ENCODE results near the gene KDM4B.
A peak's percentile ranks its signal among the peaks of the same experiment; 100 is the strongest.

The KDM4B gene

DNA sequence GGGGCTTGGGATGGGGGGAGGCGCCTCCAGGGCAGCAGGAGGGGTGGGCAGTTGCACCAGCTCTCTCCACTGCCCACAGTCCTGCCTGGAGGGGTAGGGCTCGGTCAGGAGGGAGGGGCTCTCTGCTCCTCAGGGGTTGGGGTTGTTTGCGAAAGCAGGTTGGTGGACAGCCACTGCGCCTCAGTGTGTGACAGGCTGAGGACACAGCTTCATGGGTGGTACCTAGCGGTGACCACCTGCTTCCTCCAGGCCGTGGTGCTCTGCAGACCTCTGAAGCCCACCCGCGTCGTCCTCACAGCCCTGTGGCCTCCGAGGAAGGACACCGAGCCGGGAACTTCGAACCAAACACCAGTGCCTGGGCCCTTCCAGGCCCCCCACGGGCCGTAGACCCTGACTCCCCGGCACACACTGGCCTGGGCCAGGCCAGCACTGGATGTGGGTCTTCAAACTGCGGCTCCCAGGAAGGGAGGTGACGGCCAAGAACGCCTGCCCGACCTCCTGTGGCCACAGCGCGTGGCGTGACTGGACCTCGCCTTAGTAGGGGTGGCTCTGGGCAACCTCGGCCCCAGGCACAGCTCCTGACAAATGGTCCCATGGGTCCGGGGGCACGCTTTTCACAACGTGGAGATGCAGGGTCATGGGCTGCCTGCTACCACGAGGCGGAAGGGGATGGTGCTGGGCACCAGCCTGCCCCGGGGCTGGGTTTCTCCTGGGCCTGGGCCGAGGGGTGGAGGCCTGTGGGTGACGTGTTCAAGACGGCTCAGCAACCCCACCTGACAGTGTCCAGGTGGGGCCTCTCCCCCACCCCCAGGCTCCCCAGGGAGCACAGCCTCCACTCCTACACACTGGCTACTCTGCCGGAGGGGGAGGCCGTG is 173.2 kb downstream of the KDM4B start:
- DNase-seq: no peak

DNA sequence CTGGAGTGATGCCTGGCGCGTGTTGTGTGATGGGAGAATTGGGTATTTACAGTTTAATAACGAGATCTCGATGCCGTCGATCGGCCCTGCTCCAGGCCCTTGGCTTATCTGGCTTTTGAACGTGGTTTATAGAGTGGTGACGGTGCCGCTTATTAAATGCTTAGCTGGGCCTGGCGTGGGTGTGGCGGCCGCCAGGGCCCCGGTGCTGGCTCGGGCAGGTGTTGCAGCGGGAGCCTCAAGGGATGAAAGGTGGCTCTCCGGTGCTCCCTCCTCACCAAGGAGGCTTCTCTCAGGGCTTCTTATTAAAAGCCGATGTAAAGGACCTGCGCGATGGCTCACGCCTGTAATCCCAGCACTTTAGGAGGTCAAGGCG is 173.8 kb downstream of the KDM4B start:
- DNase-seq: no peak

DNA sequence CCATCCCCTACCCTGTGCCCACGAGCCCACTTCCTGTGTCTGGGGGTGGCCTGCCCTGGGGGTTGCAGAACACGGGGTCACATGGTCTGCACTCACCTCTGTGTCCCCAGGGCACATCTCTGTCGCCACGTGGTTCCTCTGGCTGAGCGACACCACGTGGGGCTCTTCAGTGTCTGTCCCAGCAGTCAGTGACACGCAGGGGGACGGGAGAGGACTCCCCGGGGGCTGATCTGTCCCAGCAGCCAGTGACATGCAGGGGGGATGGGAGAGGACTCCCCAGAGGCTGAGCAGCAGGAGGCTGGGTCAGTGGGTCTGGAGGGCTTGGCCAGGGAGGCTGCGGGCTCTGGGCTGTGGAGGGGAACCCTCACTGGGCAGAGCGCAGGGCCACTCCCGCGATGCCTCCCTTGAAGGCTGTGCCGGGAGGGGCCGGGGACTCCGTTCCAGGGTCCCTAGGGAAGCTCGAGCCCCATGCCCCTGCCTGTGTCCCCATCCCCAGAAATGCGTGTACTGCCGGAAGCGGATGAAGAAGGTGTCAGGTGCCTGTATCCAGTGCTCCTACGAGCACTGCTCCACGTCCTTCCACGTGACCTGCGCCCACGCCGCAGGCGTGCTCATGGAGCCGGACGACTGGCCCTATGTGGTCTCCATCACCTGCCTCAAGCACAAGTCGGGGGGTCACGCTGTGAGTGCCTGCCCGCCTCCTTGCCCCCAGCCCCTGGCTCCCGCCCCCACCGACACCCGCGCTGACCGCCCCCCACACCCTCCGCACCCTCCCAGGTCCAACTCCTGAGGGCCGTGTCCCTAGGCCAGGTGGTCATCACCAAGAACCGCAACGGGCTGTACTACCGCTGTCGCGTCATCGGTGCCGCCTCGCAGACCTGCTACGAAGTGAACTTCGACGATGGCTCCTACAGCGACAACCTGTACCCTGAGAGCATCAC is 174.8 kb downstream of the KDM4B start:
- no peak for DNase-seq

DNA sequence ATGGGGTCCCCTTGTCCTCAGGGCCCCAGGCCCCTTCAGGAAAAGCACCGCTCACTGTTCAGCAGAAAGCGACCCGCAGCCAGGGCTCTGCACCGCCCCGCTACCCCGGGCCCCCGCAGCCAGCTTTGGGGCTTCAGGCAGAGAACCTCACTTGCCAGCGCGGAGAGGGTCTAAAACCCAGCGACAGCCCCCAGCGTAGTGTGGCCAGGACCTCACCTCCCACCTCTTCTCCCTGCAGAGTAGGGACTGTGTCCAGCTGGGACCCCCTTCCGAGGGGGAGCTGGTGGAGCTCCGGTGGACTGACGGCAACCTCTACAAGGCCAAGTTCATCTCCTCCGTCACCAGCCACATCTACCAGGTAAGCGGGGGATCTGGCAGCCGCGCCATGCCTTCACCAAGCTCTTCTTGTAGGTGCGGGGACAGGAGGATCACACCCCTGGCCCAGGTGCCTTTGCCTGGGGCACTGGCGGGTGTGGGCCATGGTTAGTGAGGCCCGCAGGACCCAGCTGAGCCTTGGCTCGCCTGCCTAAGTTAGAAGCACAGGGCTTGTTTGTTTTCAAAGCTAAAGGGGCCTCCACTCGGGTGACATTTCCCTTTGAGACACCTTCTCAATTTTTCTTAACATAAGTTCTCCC is 175.7 kb downstream of the KDM4B start:
- no peak for DNase-seq

DNA sequence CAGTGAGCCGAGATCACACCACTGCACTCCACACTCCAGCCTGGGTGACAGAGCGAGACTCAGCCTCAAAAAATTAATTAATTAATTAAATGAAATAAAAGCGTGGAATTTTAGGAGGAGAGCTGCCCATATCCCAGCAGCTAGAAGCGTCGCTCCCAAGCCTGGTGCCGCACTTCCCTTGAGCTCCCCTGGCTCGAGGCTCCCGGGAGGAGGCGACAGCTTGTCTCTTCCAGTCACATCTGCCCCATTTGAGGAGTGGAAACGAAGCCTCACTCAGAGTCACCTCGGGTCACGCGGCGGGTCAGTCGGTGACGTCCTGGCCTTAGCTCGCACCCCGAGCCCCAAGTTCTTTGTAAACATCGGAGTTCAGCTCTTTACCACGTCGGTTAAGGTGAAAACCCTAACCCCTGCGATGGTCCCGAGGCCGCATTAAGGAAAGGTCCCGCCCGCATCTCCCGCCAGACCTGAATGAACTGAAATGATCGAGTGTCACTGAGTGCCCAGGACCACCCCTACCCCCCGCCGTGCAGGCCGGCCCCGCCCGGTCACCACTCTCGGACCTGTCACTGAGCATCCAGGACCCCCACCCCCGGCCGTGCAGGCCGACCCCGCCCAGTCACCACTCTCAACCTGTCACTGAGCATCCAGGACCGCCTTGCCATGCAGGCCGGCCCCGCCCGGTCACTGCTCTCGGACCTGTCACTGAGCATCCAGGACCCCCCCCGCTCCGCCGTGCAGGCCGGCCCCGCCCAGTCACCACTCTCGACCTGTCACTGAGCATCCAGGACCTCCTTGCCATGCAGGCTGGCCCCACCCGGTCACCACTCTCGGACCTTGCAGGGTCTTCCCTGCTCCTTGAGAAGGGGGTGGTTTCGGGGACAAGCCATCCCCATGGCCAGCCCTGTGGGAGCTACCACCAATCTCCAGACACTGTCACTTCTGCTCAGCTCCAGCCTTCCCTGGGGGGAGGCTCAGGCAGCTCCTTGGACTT is 176.9 kb downstream of the KDM4B start:
- DNase-seq: no peak

DNA sequence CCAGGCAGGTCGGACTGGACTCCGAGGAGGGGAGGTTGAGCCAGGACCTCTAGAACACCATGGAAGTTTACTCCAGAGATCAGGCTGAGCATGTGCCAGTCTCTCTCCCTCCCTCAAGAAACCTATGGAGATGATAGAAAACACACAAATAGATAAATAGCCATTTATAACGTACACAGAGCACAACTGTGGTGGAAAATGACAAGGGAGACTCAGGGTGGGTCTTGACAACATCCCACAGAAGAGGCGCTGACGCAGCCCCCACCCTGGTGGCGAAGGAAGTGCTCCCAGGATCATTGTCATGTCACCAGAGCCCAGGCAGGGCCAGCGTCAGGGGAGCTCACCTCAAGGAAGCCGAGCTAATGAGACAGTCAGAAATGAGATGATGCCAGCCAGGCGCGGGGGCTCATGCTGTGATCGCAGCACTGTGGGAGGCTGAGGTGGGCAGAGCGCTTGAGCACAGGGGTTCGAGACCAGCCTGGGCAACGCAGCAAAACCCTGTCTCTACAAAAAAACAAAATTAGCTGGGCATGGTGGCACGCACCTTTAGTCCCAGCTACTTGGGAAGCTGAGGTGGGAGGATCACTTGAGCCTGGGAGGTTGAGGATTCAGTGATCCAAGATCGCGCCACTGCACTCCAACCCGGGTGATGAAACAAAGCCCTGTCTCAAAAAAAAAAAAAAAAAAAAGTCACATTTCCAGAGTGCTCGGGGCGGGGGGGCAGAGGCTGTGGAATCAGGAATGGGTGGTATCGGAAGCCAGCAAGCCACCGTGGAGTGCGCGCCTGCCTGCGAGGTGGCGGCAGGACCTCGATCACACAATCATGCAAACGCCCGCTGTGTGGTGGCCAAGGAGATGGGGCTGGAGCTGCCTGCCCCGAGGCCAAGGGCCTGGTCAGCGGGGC is 178.4 kb downstream of the KDM4B start:
- DNase-seq: no peak

DNA sequence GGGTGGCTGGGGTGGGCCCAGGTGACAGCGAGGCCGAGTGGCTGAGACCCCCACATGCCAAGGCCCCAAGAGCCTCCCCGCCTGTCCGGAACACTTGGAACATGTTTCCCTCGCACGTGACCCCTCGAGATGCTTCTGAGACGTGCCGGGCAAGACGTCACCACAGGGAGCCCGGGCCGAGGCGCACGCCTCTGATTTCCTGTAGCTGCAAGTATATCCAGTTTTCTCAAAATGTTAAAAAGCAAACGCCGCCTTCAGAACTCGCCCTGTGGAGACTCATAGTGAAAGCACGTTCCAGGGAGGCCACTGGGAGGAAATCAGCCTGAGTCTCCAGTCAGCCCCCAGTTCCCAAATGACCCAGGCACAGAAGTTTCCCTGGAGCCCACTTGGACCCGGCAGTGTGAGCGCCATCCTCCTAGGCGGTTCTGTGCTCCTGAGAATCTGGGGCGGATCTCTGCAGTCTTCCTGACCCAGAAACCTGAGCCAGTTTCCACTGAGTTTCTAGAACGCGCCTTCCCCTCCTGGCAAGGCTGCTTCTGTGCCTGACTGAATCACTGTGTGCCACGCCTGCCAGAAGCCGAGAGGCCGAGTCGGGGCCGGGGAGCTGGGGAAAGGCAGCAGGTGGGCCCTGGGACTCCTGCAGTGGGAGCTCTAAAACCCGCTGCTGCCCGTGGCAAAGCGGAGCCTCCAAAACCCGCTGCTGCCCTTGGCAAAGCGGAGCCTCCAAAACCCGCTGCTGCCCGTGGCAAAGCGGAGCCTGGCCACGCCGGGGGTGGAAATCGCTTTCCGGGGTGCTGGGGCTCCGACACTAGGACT is 179.3 kb downstream of the KDM4B start:
- DNase-seq: no peak

DNA sequence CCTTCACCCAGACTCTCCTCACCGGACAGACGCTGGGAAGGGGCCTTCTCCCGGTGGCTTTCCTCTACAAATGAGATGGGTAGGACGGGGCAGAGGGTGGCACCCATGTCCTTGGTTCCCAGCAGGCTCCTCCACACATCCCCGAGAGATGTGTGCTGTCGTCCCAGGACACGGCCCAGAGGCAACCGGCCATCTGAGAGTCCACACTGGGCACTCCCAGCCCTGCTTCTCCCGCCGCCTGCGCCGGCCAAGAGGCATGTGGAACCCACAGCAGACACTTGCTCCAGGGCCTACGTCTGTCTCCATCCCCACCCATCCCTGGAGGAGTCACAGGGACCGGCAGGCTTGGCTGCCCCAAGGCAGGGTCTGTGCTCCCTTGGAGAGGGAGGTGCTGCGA is 179.9 kb downstream of the KDM4B start:
- no peak for DNase-seq

DNA sequence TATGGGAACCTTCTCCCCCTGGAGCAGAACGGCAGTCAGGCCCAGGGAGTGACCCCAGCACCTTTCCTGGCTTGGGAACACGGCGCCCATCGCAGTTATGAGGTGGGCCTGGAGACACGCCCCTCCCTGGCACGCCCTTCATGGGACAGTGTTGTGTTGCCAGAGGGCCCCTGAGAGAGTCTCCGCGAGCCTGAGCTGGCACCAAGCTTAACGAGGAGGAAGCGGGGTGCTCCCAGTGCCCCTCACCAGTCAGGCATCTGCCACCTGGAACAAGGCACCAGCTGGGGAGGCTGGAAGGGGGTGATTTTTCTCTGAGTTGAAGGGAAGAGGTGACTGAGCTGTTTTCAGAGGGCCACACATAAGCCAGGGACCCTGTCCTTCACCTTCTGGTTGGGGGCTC is 180.6 kb downstream of the KDM4B start:
- no peak for DNase-seq

DNA sequence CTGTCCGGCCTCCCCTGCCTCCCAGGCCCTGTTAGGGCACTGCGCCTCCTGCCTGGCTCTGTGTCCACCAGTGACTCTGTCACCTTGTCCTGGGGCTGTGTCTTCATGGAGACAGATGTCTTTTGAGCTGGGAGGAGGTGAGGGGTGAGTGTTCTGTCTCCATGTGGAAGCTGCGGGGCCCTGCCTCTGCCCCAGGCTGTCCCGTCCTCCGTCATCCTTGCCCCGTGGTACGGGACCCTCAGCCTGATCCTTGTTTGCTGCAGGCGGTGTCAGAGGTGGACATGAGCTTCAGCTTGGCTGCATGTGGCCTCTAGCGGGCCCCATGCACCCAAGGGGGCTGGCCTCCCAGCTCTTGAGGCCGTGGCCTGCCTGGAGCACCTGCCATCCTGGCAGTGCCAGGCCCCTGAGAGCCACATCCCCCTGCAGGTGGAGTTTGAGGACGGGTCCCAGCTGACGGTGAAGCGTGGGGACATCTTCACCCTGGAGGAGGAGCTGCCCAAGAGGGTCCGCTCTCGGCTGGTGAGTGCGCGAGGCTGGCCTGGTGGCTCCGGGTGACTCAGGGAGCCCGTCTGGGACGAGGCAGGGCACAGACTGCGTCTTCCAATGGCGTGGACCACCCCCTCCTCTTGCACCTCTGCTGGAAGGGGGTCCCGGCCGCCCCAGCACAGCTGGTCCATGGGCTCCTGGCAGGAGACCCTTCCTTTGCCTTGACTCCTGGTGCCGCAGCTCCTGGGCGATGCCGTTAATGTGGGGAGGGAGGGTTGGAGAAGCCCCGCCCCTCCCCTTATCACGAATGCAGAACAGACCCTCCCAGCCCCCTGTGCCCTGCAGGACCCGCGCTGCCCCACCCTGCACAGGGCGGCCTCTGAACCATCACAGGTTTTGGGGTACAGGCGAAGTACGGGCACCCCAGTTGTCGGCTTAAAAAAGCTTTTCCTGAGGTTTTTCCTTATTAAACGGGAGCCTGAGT is 181.3 kb downstream of the KDM4B start:
- peak; percentile 49 for DNase-seq

DNA sequence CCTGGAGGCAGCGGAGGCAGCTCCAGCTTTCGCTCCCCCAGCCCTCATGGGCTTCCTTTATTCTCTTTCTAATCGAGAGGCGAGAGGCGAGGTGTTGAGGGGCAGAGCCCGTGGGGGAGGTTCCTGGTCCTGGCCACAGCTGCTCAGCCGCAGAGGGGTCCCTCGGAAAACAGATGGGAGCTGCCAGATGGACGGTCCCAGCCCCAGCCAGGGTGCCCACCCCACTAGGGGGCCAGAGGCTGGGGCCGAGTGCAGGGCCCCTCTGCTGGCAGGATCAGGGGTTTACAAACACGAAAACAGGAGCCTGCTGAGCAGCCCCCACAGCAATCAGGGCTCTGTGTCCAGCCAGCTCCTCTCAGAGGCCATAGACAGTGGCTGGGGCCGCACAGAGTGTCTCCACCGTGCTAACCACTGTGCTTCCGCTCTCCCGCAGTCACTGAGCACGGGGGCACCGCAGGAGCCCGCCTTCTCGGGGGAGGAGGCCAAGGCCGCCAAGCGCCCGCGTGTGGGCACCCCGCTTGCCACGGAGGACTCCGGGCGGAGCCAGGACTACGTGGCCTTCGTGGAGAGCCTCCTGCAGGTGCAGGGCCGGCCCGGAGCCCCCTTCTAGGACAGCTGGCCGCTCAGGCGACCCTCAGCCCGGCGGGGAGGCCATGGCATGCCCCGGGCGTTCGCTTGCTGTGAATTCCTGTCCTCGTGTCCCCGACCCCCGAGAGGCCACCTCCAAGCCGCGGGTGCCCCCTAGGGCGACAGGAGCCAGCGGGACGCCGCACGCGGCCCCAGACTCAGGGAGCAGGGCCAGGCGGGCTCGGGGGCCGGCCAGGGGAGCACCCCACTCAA is 182.2 kb downstream of the KDM4B start:
- no peak for DNase-seq

DNA sequence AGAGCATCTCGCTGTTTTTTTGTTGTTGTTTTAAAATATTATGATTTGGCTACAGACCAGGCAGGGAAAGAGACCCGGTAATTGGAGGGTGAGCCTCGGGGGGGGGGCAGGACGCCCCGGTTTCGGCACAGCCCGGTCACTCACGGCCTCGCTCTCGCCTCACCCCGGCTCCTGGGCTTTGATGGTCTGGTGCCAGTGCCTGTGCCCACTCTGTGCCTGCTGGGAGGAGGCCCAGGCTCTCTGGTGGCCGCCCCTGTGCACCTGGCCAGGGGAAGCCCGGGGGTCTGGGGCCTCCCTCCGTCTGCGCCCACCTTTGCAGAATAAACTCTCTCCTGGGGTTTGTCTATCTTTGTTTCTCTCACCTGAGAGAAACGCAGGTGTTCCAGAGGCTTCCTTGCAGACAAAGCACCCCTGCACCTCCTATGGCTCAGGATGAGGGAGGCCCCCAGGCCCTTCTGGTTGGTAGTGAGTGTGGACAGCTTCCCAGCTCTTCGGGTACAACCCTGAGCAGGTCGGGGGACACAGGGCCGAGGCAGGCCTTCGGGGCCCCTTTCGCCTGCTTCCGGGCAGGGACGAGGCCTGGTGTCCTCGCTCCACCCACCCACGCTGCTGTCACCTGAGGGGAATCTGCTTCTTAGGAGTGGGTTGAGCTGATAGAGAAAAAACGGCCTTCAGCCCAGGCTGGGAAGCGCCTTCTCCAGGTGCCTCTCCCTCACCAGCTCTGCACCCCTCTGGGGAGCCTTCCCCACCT is 183.3 kb downstream of the KDM4B start:
- peak; percentile 37 for DNase-seq

DNA sequence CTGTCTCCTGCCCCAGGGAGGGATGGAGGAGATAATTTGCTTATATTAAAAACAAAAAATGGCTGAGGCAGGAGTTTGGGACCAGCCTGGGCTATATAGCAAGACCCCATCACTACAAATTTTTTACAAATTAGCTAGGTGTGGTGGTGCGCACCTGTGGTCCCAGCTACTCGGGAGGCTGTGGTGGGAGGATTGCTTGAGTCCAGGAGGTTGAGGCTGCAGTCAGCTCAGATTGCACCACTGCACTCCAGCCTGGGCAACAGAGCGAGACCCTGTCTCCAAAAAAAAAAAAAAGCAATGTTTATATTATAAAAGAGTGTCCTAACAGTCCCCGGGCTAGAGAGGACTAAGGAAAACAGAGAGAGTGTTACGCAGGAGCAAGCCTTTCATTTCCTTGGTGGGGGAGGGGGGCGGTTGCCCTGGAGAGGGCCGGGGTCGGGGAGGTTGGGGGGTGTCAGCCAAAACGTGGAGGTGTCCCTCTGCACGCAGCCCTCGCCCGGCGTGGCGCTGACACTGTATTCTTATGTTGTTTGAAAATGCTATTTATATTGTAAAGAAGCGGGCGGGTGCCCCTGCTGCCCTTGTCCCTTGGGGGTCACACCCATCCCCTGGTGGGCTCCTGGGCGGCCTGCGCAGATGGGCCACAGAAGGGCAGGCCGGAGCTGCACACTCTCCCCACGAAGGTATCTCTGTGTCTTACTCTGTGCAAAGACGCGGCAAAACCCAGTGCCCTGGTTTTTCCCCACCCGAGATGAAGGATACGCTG is 184.0 kb downstream of the KDM4B start:
- DNase-seq: no peak

DNA sequence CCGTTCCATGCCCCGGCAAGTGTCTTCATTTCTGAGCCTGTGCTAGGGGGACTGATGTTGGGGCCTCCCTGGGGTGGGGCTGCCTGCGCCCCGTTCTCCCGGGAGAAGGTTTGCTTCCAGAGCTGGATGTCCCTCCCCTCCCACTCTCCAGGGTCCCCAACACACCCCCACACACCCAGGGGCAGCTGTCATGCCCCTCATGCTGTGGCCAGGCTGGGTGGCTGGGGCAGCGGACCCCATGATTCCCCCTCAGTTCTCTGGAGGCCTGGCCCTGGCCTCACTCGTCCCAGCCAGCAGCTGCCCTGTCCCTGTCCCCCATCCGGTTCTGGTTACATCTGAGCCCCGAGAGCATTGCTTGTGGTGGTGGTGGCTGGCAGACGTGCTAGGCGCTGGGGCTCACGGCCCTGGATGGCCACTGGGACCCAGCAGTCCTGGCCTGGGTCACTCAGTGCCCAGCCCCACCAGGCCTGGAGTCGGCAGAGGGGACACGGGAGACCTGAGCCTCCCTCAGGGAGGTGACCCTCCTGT is 184.8 kb downstream of the KDM4B start:
- peak; percentile 41 for DNase-seq

DNA sequence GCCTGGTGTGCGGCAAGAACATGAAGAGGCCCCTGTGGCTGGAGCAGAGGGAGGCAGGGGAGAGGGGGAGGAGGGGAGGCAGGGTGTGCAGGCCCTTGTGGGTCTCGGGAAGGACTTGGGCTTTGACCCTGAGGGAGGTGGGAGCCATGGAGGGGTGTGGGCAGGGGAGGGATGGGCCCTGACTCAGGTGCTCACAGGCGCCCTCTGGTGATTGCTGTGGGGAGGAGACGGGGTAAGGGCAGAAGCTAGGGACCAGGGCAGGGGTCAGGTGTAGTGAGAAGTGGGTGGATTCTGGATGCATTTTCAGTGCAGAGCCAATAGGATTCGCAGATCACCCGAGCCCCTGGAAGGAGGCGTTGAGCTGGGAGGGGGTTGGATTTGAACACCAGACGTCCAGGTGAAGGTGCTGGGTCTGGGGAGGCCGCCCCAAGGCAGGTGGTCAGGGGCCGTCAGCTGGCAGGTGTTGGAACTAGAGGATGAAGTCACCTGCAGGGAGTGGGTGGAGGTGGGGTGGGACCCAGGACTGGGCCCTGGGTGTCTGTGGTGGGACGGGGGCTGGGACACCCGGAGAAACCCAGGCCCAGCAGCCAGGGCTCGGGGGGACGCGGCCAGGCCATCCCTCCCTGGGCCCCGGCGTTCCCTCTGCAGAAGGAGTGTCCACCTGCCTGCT is 185.4 kb downstream of the KDM4B start:
- DNase-seq: peak; percentile 79

Data from islet precursor cell (in vitro differentiated cells).